Fibroblast of pulmonary artery (primary cell): ENCODE measurements around the gene PAPPA.

ENCODE experiments used
- DNase-seq: peaks from one replicate; pipeline ENCODE4 v3.0.0-alpha.2; 2010; ENCODE audit warnings: low read depth
- H3K4me3 ChIP-seq: replicated peaks from 2 replicates; pipeline ENCODE4 v1.5.1; 2011; ENCODE audit warnings: low read depth, mild to moderate bottlenecking, control low read depth, low read length, moderate library complexity
- TF ChIP-seq, protein P1 (sequence below): IDR thresholded peaks from 2 replicates; pipeline ENCODE4 v1.5.1; 2011; ENCODE audit warnings: mild to moderate bottlenecking, control low read depth, low read length, inconsistent platforms; ENCODE audit errors: missing control alignments

Gene PAPPA

DNA sequence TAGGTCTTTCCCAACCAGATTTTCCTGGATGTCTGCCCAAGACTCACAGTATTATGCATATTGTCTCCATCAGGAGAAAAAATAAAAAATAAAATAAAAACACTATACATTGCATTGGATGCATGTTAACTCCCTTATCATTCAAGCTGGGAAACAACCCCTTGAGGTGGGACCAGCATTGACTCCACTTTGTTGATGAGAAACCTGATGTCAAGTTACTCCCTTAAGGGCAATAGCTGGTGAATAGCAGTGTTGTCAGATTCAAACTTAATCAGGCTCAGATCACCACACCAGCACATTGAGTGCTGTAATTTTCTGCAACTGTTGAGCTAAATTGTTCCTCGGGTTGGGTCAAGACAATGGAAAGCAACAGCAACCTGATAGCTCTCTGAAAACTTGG, 269.6 kb downstream of the PAPPA start:
- no peak overlapping the region for H3K4me3 ChIP-seq
- no peak for DNase-seq
- TF ChIP-seq, protein P1, sequence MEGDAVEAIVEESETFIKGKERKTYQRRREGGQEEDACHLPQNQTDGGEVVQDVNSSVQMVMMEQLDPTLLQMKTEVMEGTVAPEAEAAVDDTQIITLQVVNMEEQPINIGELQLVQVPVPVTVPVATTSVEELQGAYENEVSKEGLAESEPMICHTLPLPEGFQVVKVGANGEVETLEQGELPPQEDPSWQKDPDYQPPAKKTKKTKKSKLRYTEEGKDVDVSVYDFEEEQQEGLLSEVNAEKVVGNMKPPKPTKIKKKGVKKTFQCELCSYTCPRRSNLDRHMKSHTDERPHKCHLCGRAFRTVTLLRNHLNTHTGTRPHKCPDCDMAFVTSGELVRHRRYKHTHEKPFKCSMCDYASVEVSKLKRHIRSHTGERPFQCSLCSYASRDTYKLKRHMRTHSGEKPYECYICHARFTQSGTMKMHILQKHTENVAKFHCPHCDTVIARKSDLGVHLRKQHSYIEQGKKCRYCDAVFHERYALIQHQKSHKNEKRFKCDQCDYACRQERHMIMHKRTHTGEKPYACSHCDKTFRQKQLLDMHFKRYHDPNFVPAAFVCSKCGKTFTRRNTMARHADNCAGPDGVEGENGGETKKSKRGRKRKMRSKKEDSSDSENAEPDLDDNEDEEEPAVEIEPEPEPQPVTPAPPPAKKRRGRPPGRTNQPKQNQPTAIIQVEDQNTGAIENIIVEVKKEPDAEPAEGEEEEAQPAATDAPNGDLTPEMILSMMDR = no peak

GRCh38 chr9:116425244-116425643, 271.7 kb downstream of the PAPPA start:
- no peak overlapping the region for H3K4me3 ChIP-seq
- TF ChIP-seq, protein P1 = no peak
- no peak for DNase-seq

DNA sequence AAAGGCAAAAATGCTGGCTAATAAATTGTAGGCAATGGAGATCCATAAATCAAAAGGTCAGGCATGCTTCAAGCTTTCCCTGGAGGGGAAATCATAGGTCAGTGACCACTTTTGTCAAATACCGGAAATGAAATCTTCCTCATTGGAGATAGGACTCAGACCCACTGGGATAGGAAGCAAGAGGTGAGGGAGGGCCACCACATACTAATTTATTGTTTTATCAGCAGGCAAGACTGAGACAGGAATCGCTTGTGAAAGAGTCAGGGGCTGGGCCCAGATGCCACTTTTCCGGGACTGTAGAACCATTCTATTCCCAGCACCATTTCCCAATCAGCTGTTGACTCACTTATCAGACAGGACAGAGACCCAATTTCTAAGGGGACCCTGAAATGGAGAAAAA, 277.3 kb downstream of the PAPPA start:
- DNase-seq = no peak
- TF ChIP-seq, protein P1 = no peak
- H3K4me3 ChIP-seq = no peak overlapping the region

- no peak for DNase-seq
- H3K4me3 ChIP-seq = no peak overlapping the region
- TF ChIP-seq, protein P1 = no peak
These were observed 278.5 kb downstream of the PAPPA start for GRCh38 chr9:116432051-116432450.

DNA sequence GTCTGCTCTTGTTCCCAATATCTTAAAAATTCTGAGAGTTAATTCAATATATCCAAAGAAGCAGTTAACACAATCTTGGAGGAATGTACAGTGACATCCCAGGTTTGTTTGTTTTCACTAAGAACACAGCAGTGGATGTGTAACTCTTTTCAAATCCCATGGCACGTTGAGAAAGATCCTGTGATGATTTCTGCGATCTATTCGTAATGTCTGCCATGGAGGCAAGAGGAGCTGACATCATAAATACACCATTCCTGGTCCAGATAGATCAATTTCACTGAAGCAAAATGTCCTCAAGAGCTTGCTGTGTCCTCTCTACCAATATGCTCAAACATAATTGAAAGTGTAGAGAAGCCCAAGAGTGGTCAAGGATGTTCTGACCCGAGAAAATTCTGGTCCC, 280.7 kb downstream of the PAPPA start:
- DNase-seq = no peak
- H3K4me3 ChIP-seq = no peak overlapping the region
- TF ChIP-seq, protein P1 = no peak

GRCh38 chr9:116435706-116436105, 282.1 kb downstream of the PAPPA start:
- TF ChIP-seq, protein P1 = no peak
- H3K4me3 ChIP-seq = no peak overlapping the region
- DNase-seq = no peak

DNA sequence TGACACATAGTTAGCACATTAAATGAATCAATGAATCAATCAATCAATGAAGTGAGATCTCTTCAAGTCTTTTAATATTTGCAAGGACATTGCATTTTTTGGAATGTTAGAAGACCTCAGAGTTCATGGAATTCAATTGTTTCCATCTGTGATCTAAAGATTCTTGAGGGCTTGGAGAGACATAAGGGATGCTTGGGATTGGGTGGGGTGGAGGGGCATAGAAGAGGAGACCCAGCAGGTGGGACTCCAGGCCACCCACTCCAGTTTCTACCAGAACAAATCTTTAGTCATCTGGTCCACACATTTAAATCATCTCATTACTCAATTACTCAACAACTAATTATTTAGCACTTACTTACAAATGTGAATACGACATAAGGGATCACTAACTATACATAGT, 282.5 kb downstream of the PAPPA start:
- DNase-seq = no peak
- no peak overlapping the region for H3K4me3 ChIP-seq
- TF ChIP-seq, protein P1 = no peak
